NCI-H2081 (cell line): Measurements from ENCODE around the gene BLOC1S3.

Experiments
- DNase-seq, 2 experiments: peaks; one replicate each; lab custom pipeline; 2025; lab: John Stamatoyannopoulos, UW

The BLOC1S3 gene

GRCh38 chr19:45182758-45183157 lies 4.2 kb downstream of the BLOC1S3 start:
- DNase-seq = no peak

GRCh38 chr19:45184115-45184514 lies 5.5 kb downstream of the BLOC1S3 start:
- DNase-seq = no peak

GRCh38 chr19:45186509-45187334 lies 8.1 kb downstream of the BLOC1S3 start:
- peak in 1 of 2 experiments; percentile 62 for DNase-seq

GRCh38 chr19:45187421-45188100 lies 9.0 kb downstream of the BLOC1S3 start:
- DNase-seq = peak; percentile 51 to 60

GRCh38 chr19:45189971-45190370 lies 11.4 kb downstream of the BLOC1S3 start:
- DNase-seq = no peak

- DNase-seq = no peak
Observed at GRCh38 chr19:45191375-45191774, 12.8 kb downstream of the BLOC1S3 start.

- no peak for DNase-seq
Observed at GRCh38 chr19:45195764-45196163, 17.2 kb downstream of the BLOC1S3 start.

GRCh38 chr19:45200568-45200967 lies 22.0 kb downstream of the BLOC1S3 start:
- no peak for DNase-seq

GRCh38 chr19:45202637-45203036 lies 24.1 kb downstream of the BLOC1S3 start:
- no peak for DNase-seq

GRCh38 chr19:45205810-45206209 lies 27.2 kb downstream of the BLOC1S3 start:
- DNase-seq = no peak

GRCh38 chr19:45206328-45206727 lies 27.7 kb downstream of the BLOC1S3 start:
- DNase-seq = no peak

- DNase-seq = no peak
Observed at GRCh38 chr19:45211751-45212381, 33.3 kb downstream of the BLOC1S3 start.

- no peak for DNase-seq
Observed at GRCh38 chr19:45213031-45213430, 34.4 kb downstream of the BLOC1S3 start.

- peak; percentile 67 to 76 for DNase-seq
Observed at GRCh38 chr19:45215391-45216191, 37.0 kb downstream of the BLOC1S3 start.

GRCh38 chr19:45216667-45217066 lies 38.1 kb downstream of the BLOC1S3 start:
- DNase-seq = no peak

- no peak for DNase-seq
Observed at GRCh38 chr19:45217193-45217956, 38.8 kb downstream of the BLOC1S3 start.

GRCh38 chr19:45217957-45218334 lies 39.4 kb downstream of the BLOC1S3 start:
- DNase-seq = no peak

GRCh38 chr19:45218426-45218825 lies 39.8 kb downstream of the BLOC1S3 start:
- no peak for DNase-seq

GRCh38 chr19:45218911-45219743 lies 40.5 kb downstream of the BLOC1S3 start:
- no peak for DNase-seq

GRCh38 chr19:45222724-45223123 lies 44.1 kb downstream of the BLOC1S3 start:
- DNase-seq = no peak
